Nucleus accumbens (tissue), 56 donors: ENCODE results near the gene IRF2BPL.

ENCODE experiments used
- DNase-seq, 56 donors: peaks; one replicate each; lab custom pipeline; 2025; lab: John Stamatoyannopoulos, UW

Gene IRF2BPL

DNA sequence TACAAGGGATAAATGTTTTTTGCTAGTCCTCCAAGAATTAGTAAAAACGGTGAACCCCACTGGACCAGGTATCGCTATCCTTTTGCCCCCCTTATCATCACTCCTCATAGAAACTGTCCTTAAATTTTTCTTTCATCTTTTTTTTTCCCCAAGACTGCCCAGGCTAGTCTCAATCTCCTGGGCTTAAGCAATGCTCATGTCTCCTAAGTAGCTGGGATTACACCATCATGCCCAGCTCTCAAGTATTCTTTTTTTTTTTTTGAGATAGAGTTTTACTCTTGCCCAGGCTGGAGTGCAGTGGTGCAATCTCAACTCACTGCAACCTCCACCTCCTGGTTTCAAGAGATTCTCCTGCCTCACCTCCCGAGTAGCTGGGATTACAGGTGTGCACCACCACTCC is 9.7 kb downstream of the IRF2BPL start:
- DNase-seq = no peak

GRCh38 chr14:77017666-77018065 is 10.8 kb downstream of the IRF2BPL start:
- DNase-seq = no peak

DNA sequence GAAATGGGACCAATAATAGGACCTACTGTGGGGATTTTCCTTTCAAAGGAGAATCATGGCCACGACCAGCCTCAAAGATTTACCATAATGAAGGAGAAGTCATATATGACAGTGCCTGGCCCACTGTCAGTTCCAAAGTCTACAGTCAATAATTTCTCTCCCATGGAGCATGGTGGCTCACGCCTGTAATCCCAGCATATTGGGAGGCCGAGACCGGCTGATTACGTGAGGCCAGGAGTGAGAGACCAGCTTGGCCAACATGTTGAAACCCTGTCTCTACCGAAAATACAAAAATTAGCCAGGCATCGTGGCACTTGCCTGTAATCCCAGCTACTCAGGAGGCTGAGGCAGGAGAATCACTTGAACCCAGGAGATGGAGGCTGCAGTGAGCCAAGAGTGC is 13.8 kb downstream of the IRF2BPL start:
- DNase-seq = no peak

- peak in 46 of 56 donors; percentile 10 to 81 (median 42) for DNase-seq
Observed at GRCh38 chr14:77014004-77014604, 14.4 kb downstream of the IRF2BPL start.

DNA sequence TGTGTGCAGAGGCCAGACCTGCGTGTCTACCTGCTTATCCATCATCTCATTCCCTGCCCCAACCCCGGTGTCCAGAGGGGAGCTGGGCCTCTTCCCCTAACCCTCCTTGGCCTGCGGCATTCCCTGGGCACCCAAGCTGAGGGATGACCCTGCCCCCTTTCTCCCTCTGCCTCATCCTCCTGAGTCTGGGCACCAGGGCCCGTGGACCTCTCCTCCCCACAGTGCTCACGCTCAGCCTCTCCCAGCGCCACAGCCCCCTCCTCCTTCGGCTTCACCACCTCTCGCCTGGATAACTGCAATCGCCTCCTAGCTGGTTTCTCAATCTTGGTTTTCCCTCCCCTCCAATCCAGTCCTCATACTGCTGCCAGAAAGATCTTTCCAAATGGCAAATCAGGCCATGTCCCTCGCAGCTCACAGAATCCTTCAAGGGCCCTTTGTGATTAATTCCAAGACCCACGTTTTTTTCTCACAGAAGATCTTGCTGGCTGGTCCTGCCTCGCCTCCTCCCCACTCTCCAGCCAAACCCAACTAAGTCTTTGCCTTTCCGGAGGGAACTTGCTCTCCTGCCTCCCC is 16.2 kb downstream of the IRF2BPL start:
- no peak for DNase-seq

DNA sequence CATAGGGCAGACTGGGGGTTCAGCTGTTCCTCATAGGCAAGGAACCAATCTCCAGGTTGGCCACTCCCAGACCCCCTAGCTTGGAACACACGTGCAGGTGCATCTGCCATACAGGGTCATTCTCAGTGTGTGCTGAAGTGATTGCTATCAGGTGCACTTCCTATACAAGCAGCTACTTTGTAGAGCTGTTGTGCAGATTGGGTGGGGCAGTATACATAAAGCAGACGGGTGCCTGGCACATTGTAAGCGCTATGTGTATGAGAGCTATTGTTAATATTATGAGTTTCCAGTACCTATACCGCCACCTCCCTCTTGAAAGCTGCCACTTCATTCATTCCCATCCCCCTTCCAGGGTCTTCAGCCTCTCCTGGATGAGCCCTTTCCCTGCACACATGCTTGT is 17.3 kb downstream of the IRF2BPL start:
- DNase-seq = no peak

DNA sequence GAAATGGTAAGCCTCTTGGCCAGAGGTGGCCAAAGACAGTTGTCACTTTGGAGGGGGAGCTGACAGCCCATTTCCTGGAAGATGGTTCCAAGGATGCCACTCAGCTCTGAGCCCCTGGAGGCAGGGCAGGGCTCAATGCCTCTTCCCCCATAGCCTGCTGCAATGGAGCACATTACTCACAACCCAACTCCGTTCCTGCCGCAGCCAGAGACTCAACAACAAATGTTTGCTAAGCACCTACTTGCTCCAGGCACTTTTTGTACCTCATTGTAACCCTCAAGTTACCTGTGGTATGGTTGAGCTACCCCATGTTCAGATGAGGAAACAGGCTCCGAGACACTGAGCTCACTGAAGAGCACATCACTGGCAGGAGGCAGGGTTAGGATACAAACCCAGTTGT is 19.5 kb downstream of the IRF2BPL start:
- DNase-seq = no peak

DNA sequence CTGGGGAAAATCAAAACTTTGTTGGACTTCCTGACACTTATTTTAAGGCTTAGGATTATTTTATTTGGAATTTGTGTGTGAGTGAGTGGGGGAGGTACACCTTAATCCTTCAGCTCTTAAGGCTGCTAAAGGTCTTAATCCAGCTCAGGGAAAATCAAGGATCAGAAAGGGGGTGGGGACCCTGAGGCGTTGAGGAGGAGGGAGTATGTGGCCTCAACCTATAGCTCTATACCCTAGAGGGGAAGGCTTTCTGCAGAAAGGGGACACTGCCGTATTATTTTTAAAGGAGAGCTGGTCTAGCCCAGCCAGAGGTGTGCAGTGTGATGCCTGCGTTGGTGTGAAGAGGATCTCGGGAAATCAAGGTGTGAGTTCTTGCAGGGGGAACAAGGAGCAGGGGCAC is 20.0 kb downstream of the IRF2BPL start:
- no peak for DNase-seq

DNA sequence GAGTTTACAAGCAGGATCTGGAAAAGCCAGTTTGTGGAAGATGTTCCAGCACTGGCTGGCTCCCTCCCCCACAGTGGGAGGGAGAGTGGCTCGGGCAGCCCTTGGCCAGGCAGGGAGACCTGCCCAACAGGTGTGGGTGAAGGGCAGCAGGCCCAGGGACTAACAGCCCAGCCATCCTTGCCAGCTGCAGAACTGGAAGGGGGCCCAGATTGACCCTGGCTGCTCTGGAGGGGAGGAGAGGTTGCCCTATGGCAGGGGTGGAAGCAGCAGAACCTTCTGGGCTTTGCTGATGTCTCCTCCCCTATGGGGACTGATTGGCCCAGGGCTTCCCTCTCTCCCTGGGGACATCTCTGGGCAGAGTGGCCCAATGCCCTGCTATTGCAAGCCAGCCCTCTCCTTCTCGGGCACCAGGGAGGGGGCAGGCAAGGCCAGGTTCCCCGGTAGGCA is 20.5 kb downstream of the IRF2BPL start:
- DNase-seq = no peak

GRCh38 chr14:77007183-77007974 is 21.1 kb downstream of the IRF2BPL start:
- DNase-seq = no peak

DNA sequence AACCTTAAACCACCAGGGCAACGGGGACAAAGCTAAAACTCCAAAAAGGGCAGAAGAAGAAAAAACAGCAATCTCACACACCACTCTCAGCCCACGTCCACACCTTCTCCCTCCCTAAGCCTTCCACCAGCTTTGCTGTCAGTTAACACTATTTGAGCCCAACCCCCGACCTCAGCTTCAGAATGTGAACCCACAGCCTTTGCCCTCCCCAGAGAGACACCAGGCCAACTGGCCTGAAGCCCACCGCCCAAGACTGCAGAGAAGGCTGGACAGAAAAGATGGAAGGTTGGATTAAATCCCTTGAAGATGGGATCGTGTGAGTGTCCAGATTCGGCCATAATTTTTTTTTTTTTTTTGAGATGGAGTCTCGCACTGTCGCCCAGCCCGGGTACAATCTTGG is 22.4 kb downstream of the IRF2BPL start:
- no peak for DNase-seq

DNA sequence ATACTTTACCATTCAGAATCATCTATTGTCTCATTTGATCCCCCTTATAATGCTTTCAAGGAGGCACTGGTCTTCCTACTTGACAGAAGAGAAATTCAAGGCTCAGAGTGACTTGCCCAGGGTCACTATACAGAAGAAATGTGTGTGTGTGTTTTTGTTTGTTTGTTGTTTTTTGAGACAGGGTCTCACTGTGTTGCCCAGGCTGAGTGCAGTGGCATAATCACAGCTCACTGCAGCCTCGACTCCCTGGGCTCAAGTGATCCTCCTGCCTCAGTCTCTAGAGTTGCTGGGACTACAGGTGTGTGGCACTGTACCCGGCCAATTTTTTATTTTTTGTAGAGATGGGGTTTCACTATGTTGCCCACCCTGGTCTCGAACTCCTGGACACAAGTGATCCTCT is 22.9 kb downstream of the IRF2BPL start:
- no peak for DNase-seq

- DNase-seq = no peak
Observed at GRCh38 chr14:77004711-77005460, 23.6 kb downstream of the IRF2BPL start.

DNA sequence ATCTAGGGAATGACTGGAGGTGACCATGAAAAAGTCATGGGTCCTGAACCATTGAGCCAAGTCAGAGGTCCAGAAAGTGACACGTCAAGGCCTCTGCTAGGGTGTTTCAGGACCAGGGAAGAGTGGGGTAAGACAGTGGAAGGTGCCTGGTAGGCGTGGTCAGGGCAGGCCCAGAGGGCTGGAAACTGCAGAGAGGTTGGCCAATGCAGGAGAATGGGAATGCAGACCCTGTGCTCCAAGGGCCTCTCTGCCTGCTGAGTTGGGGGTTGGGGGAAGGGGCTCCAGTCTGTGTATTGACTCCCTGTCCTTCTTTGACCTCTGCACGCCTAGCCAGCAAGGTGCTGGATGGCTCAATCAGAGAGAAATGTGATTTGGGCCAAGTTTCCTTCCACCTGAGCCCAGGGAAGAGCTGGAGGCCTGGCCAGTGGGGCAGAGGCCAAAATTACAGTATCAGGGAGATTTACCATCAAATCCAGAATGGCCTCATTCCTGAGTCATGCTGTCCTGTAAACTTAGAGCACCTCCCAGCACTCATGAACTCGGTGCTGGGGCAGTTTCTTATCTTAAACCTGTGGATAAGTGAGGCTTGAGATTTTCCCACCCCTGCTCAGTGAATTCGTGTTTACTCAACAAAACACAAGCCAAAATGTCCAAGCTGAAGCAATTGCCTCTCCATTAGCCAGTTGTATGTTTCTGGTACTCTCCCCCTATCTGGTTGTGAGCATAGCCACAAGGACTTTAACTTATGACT is 24.4 kb downstream of the IRF2BPL start:
- DNase-seq = no peak

GRCh38 chr14:77002889-77003288 is 25.6 kb downstream of the IRF2BPL start:
- no peak for DNase-seq

DNA sequence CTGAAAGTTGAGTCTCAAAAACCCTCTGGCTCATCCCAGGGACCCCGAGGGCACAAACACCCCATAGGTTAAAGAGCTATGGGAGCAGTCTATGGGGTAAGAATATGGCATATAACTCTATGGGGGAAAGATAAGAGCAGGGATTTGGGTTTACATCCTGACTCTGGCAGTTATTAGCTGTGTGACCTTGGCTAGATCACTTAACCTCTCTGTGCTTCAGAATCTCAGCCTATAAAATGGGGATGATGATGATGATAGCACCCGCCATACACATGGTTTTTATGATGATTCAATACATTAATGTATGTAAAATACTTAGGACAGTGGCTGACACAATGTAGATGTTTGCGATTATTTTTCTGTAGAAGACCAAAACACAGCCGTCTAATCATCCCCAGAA is 26.2 kb downstream of the IRF2BPL start:
- DNase-seq = no peak

GRCh38 chr14:77000340-77001270 is 27.9 kb downstream of the IRF2BPL start:
- DNase-seq = peak in 28 of 56 donors; percentile 3 to 66 (median 24)

GRCh38 chr14:76998910-76999309 is 29.6 kb downstream of the IRF2BPL start:
- no peak for DNase-seq

DNA sequence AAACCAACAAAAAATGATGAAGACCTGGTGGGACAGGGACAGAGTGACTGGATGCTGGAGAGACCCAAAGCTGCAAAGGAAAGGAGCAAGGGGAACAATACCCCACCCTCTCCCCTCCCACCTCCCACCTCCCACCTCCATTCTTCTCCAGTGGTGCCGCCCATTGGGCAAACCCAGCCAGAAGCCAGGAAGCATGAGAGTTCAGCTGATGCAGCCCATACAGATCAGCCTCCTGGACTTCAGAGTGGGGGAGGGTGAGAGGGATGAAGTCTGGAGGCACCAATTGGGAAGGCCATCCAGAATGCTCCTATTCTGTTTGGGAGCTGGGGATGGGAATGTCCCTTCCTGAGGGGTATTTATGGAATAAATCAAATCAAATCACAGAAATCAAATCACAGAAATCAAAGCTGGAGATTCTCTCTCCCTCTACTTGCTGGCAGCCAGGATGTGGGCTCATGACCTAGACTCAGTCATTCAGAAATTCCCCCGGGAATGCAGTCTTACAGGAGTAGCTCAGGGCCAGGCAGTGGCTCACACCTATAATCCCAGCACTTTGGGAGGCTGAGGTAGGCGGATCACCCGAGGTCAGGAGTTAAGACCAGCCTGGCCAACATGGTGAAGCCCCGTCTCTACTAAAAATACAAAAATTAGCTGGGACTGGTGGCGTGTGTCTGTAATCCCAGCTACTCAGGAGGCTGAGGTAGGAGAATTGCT is 31.1 kb downstream of the IRF2BPL start:
- no peak for DNase-seq
